Stimulated activated CD4-positive, alpha-beta T cell treated with anti-CD3 and anti-CD28 coated beads, TNF-alpha, amount 100 ng/mL, for 48 hours (primary cell): ENCODE measurements around the gene MAT2B.
A peak's percentile ranks its signal among the peaks of the same experiment; 100 is the strongest.
"Not testable (repeated sequence)": the region's sequence is repeated elsewhere in the genome, so short reads cannot be mapped to it uniquely, and the experiment has no call there.

ENCODE experiments used
- DNase-seq, 3 donors: peaks; one replicate each; pipeline ENCODE4 v3.0.0-alpha.2; 2020; ENCODE audit warnings: low read depth in 3 of 3

Gene MAT2B

GRCh38 chr5:163503106-163504078 lies 2.0 kb upstream of the MAT2B start:
- no peak for DNase-seq

GRCh38 chr5:163504079-163504931 lies 1.1 kb upstream of the MAT2B start:
- DNase-seq = peak; percentile 16 to 32 (median 16)

- DNase-seq = peak in 1 of 3 donors; percentile 35
Measured at GRCh38 chr5:163505049-163505367, 411 bp upstream of the MAT2B start.

GRCh38 chr5:163506095-163506457 lies 657 bp downstream of the MAT2B start:
- DNase-seq = no peak

- DNase-seq = no peak
Measured at GRCh38 chr5:163506726-163507125, 1.3 kb downstream of the MAT2B start.

GRCh38 chr5:163508753-163509152 lies 3.3 kb downstream of the MAT2B start:
- DNase-seq = no peak

GRCh38 chr5:163509291-163509951 lies 4.0 kb downstream of the MAT2B start:
- DNase-seq = no peak

- DNase-seq = no peak
Measured at GRCh38 chr5:163512526-163512925, 7.1 kb downstream of the MAT2B start.

GRCh38 chr5:163525096-163525495 lies 19.7 kb downstream of the MAT2B start:
- no peak for DNase-seq

- DNase-seq = no peak
Measured at GRCh38 chr5:163529698-163530097, 24.3 kb downstream of the MAT2B start.

GRCh38 chr5:163531272-163531671 lies 25.9 kb downstream of the MAT2B start:
- no peak for DNase-seq

GRCh38 chr5:163532171-163533084 lies 27.0 kb downstream of the MAT2B start:
- DNase-seq = no peak

GRCh38 chr5:163533223-163533622 lies 27.8 kb downstream of the MAT2B start:
- no peak for DNase-seq

GRCh38 chr5:163534492-163535094 lies 29.2 kb downstream of the MAT2B start:
- DNase-seq = no peak

- DNase-seq = no peak
Measured at GRCh38 chr5:163535290-163535689, 29.9 kb downstream of the MAT2B start.

GRCh38 chr5:163536442-163536841 lies 31.0 kb downstream of the MAT2B start:
- not testable (repeated sequence) for DNase-seq

- no peak for DNase-seq
Measured at GRCh38 chr5:163540696-163541095, 35.3 kb downstream of the MAT2B start.

- no peak for DNase-seq
Measured at GRCh38 chr5:163542771-163543170, 37.4 kb downstream of the MAT2B start.

GRCh38 chr5:163544041-163544440 lies 38.6 kb downstream of the MAT2B start:
- no peak for DNase-seq

GRCh38 chr5:163544836-163545235 lies 39.4 kb downstream of the MAT2B start:
- DNase-seq = no peak

GRCh38 chr5:163548649-163549048 lies 43.2 kb downstream of the MAT2B start:
- DNase-seq = no peak
